OCI-LY7 (cell line): Measurements from ENCODE around the gene TNP1. TPM values are rescaled to one million over a fixed set of nuclear protein-coding genes. Genes with fewer than 3 reads are reported as not detected.

Source experiments
- BruUV-seq: library from RNA; stranded (reverse); fragments of 400-500 nt; replicated peaks from 2 replicates; lab custom pipeline; 2021; lab: Mats Ljungman, UMichigan
- CTCF ChIA-PET: fragments of 300-600 bp; sonication (Branson Sonifier 250); formaldehyde crosslinking; loops from one replicate; lab custom pipeline; 2022; ENCODE audit warnings: antibody characterized with exemption; ENCODE audit not compliant: unreplicated experiment; lab: Charles Lee
- POLR2A ChIA-PET: fragments of 300-600 bp; sonication (Branson Sonifier 250); formaldehyde crosslinking; loops from one replicate; lab custom pipeline; 2022; ENCODE audit warnings: antibody characterized with exemption; lab: Charles Lee
- DNase-seq: peaks from one replicate; pipeline ENCODE4 v3.0.0-alpha.2; 2015; ENCODE audit warnings: low spot score
- H2AFZ ChIP-seq: fragments of 200-600 bp; sonication (generic), shearing (Covaris generic); 2 replicates; pipeline ENCODE4 v1.6.1; 2014; ENCODE audit warnings: mild to moderate bottlenecking, antibody characterized with exemption, low read length, moderate library complexity
- H3K27ac ChIP-seq: fragments of 200-600 bp; sonication (generic); 2 replicates; pipeline ENCODE4 v1.5.1; 2014; ENCODE audit warnings: mixed run types, low read depth, mild to moderate bottlenecking, moderate library complexity, low read length, inconsistent platforms; ENCODE audit not compliant: poor library complexity, severe bottlenecking
- H3K36me3 ChIP-seq: fragments of 200-600 bp; sonication (generic); 2 replicates; pipeline ENCODE4 v1.6.1; 2014; ENCODE audit warnings: mild to moderate bottlenecking, antibody characterized with exemption, low read length, moderate library complexity, mixed read lengths; ENCODE audit not compliant: insufficient read depth
- H3K4me1 ChIP-seq: fragments of 200-600 bp; sonication (generic); 2 replicates; pipeline ENCODE4 v1.5.1; 2014; ENCODE audit warnings: mild to moderate bottlenecking, low read length; ENCODE audit not compliant: insufficient read depth, poor library complexity, severe bottlenecking
- H3K4me2 ChIP-seq: fragments of 200-600 bp; sonication (generic); 2 replicates; pipeline ENCODE4 v1.6.1; 2014; ENCODE audit warnings: mild to moderate bottlenecking, low read length
- H3K4me3 ChIP-seq: fragments of 200-600 bp; sonication (generic); 2 replicates; pipeline ENCODE4 v1.5.1; 2014; ENCODE audit warnings: mild to moderate bottlenecking, low read depth, low read length; ENCODE audit not compliant: poor library complexity, severe bottlenecking
- H3K79me2 ChIP-seq: fragments of 200-600 bp; sonication (generic); 2 replicates; pipeline ENCODE4 v1.6.1; 2016; ENCODE audit warnings: low read depth, mild to moderate bottlenecking, low read length, moderate library complexity, mixed read lengths; ENCODE audit not compliant: insufficient read depth
- H3K9me2 ChIP-seq: fragments of 200-600 bp; sonication (generic); 2 replicates; pipeline ENCODE4 v1.6.1; 2016; ENCODE audit warnings: mild to moderate bottlenecking, low read length, mixed read lengths; ENCODE audit not compliant: insufficient read depth
- H3K9me3 ChIP-seq: fragments of 200-600 bp; sonication (generic); 2 replicates; pipeline ENCODE4 v1.6.1; 2014; ENCODE audit warnings: mild to moderate bottlenecking, mixed run types, low read length, mixed read lengths
- H4K20me1 ChIP-seq: fragments of 200-600 bp; sonication (generic); 2 replicates; pipeline ENCODE4 v1.6.1; 2014; ENCODE audit warnings: mild to moderate bottlenecking, antibody characterized with exemption, low read length, moderate library complexity, mixed read lengths; ENCODE audit not compliant: insufficient read depth
- CTCF ChIP-seq: fragments of 200-600 bp; sonication (generic); conservative IDR thresholded peaks from 2 replicates; pipeline ENCODE4 v1.5.1; 2014; ENCODE audit warnings: mild to moderate bottlenecking, antibody characterized with exemption, low read length, moderate library complexity, mixed read lengths
- EZH2phosphoT487 ChIP-seq: fragments of 200-600 bp; sonication (generic); IDR thresholded peaks from 2 replicates; pipeline ENCODE4 v1.6.1; 2018; ENCODE audit warnings: low read depth, borderline replicate concordance, mild to moderate bottlenecking, mixed run types, antibody characterized with exemption, low read length, moderate library complexity, mixed read lengths
- intact Hi-C: fragments of 100-400 bp; cut with micrococcal nuclease; formaldehyde crosslinking; loops from one replicate; pipeline ENCODE4 v1.10.0; 2022; ENCODE audit not compliant: unreplicated experiment
- total RNA-seq, 2 experiments: library from RNA; depleted of rRNA in 1 of 2; stranded (reverse); fragments of >200 nt in 1 of 2; shearing (Covaris generic) in 1 of 2; gene quantifications; 2 replicates each; pipeline ENCODE4 v1.2.3, GENCODE V29; 2014 to 2022

TNP1 gene
- total RNA-seq, 2 experiments from 2014 or later = not detected

GRCh38 chr2:216842636-216843035, 17.2 kb downstream of the TNP1 start:
- H3K4me3 ChIP-seq = no peak overlapping the region
- CTCF ChIA-PET = no interaction called here

GRCh38 chr2:216839688-216840087, 20.2 kb downstream of the TNP1 start:
- H3K79me2 ChIP-seq = no peaks in the 10 kb centered on the region
- no peak for DNase-seq
- H3K9me2 ChIP-seq = no peaks in the 10 kb centered on the region
- intact Hi-C loops = no loop called here
- H2AFZ ChIP-seq = no peak overlapping the region
- TF ChIP-seq EZH2phosphoT487 (no peak), CTCF (no peak)
- no peaks in the 10 kb centered on the region for H4K20me1 ChIP-seq
- H3K27ac ChIP-seq = no peak overlapping the region
- CTCF ChIA-PET = interaction anchor here (0.6 kb wide), 1 partner anchor 966 kb away, joined by 3 read pairs; no protein-coding TSS in a partner anchor
- POLR2A ChIA-PET = no interaction called here
- H3K36me3 ChIP-seq = no peaks in the 10 kb centered on the region
- H3K4me3 ChIP-seq = no peak overlapping the region
- BruUV-seq = no TSS peak
- no peaks in the 10 kb centered on the region for H3K9me3 ChIP-seq
- H3K4me1 ChIP-seq = no peaks in the 10 kb centered on the region
- no peak overlapping the region for H3K4me2 ChIP-seq

More at GRCh38 chr2:216842636-216843035, 17.2 kb downstream of the TNP1 start:
- intact Hi-C loops = no loop called here
- Histone ChIP-seq H3K4me1 (no peaks in the 10 kb centered on the region), H4K20me1 (no peaks in the 10 kb centered on the region), H3K36me3 (no peaks in the 10 kb centered on the region), H3K9me3 (no peaks in the 10 kb centered on the region), H3K27ac (no peak overlapping the region), H3K4me2 (no peak overlapping the region), H3K79me2 (no peaks in the 10 kb centered on the region), H2AFZ (no peak overlapping the region), H3K9me2 (no peaks in the 10 kb centered on the region)
- no peak for DNase-seq
- POLR2A ChIA-PET = no interaction called here
- TF ChIP-seq CTCF (no peak), EZH2phosphoT487 (no peak)
- BruUV-seq = no TSS peak

GRCh38 chr2:216838151-216838550, 21.7 kb downstream of the TNP1 start:
- H3K9me2 ChIP-seq = no peaks in the 10 kb centered on the region
- intact Hi-C loops = no loop called here
- no peak overlapping the region for H3K4me2 ChIP-seq
- H3K79me2 ChIP-seq = no peaks in the 10 kb centered on the region
- no peak overlapping the region for H3K4me3 ChIP-seq
- no peaks in the 10 kb centered on the region for H3K9me3 ChIP-seq
- H3K27ac ChIP-seq = no peak overlapping the region
- DNase-seq = no peak
- ChIA-PET CTCF (no interaction called here), POLR2A (interaction anchor here (0.6 kb wide), 1 partner anchor 199 kb away, joined by 4 read pairs; no protein-coding TSS in a partner anchor)
- no peak overlapping the region for H2AFZ ChIP-seq
- no TSS peak for BruUV-seq
- H3K36me3 ChIP-seq = no peaks in the 10 kb centered on the region
- TF ChIP-seq EZH2phosphoT487 = no peak
- TF ChIP-seq CTCF = no peak
- no peaks in the 10 kb centered on the region for H3K4me1 ChIP-seq
- no peaks in the 10 kb centered on the region for H4K20me1 ChIP-seq
